ENCODE data around the gene LGALS7B.

LGALS7B gene

GRCh38 chr19:38837656-38838121 lies 48.7 kb downstream of the LGALS7B start:
- Histone ChIP-seq H3K9me3 (replicated peaks; ENCODE audit: insufficient read depth, low read length) (no peaks in the 10 kb centered on the region), H3F3A (ENCODE audit: insufficient read depth, low read length) (peaks cover 34% of the 10 kb centered on the region)

DNA sequence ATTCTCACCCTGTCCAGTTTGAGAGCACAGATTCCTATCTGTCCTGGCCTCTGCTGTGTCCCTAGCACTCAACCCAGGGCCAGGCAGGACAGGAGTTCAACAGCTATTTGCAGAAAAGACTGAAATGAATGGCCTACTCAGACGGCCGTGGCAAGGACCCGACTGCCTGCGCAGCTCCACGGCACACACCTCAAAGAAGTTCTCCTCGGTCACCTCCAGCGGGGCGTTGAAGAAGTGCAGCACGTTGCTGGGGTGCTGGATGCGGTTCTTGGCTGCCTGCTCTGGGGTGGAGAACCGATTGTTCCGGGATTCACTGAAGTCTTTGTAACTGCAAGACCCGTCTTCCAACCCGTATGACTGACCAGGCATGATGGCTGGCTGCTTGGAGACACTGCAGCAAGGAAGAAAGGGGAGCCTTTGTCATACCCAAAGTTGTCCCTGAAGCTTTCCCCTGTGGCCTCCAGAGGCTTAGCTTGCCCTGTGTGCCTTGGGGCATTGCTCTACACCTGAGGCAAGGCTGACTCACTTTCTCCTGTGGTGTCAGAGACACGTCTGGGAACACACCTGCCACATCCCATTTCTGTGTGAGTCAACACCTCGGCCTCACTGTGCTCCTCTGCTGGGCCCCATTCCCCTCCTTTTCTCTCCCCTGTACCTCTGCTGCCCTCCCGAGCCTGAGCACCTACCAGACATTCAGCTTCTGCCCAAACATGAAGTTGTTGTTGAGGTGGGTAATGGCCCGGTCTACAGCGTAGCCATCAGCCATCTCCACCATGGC lies 49.4 kb downstream of the LGALS7B start:
- DNase-seq: no peak
- Histone ChIP-seq H3K4me2 (ENCODE audit: low read depth, low read length) (no peak overlapping the region), H3K9me2 (replicated peaks; ENCODE audit: insufficient read depth, low read length) (no peaks in the 10 kb centered on the region), H4K20me1 (ENCODE audit: insufficient read depth, low read length) (peaks cover under 1% of the 10 kb centered on the region; the same call in 1 of the 2 replicates), H3K27me3 (replicated peaks; ENCODE audit: insufficient read depth, low read length) (no peaks in the 10 kb centered on the region), H2AFZ (ENCODE audit: low read length) (no peak overlapping the region), H3K36me3 (replicated peaks; ENCODE audit: insufficient read depth, low read length) (peaks cover 39% of the 10 kb centered on the region), H3K4me3 (ENCODE audit: low read length) (no peak overlapping the region), H3K4me1 (ENCODE audit: low read length) (no peaks in the 10 kb centered on the region), H3F3A (ENCODE audit: insufficient read depth, low read length) (peaks cover 39% of the 10 kb centered on the region), H3K79me2 (ENCODE audit: low read length) (peaks cover 25% of the 10 kb centered on the region), H3K9me3 (replicated peaks; ENCODE audit: insufficient read depth, low read length) (no peaks in the 10 kb centered on the region), H3K9ac (ENCODE audit: low read length) (no peak overlapping the region), H3K27ac (ENCODE audit: low read length) (no peak overlapping the region)
- TF ChIP-seq, protein P1, sequence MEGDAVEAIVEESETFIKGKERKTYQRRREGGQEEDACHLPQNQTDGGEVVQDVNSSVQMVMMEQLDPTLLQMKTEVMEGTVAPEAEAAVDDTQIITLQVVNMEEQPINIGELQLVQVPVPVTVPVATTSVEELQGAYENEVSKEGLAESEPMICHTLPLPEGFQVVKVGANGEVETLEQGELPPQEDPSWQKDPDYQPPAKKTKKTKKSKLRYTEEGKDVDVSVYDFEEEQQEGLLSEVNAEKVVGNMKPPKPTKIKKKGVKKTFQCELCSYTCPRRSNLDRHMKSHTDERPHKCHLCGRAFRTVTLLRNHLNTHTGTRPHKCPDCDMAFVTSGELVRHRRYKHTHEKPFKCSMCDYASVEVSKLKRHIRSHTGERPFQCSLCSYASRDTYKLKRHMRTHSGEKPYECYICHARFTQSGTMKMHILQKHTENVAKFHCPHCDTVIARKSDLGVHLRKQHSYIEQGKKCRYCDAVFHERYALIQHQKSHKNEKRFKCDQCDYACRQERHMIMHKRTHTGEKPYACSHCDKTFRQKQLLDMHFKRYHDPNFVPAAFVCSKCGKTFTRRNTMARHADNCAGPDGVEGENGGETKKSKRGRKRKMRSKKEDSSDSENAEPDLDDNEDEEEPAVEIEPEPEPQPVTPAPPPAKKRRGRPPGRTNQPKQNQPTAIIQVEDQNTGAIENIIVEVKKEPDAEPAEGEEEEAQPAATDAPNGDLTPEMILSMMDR (IDR thresholded peaks at IDR 0.05; ENCODE audit: low read length): no peak
- TF ChIP-seq EZH2 (optimal IDR thresholded peaks at IDR 0.05; ENCODE audit: low read depth, low read length): no peak
- TF ChIP-seq EZH2phosphoT487 (IDR thresholded peaks at IDR 0.05; ENCODE audit: low read length): no peak

More at GRCh38 chr19:38837656-38838121, 48.7 kb downstream of the LGALS7B start:
- Histone ChIP-seq H3K27ac (ENCODE audit: low read length) (no peak overlapping the region), H3K36me3 (replicated peaks; ENCODE audit: insufficient read depth, low read length) (peaks cover 32% of the 10 kb centered on the region), H3K4me3 (ENCODE audit: low read length) (no peak overlapping the region), H3K79me2 (ENCODE audit: low read length) (peaks cover 18% of the 10 kb centered on the region), H3K4me2 (ENCODE audit: low read depth, low read length) (no peak overlapping the region), H3K9ac (ENCODE audit: low read length) (no peak overlapping the region), H2AFZ (ENCODE audit: low read length) (no peak overlapping the region), H3K9me2 (replicated peaks; ENCODE audit: insufficient read depth, low read length) (no peaks in the 10 kb centered on the region), H4K20me1 (ENCODE audit: insufficient read depth, low read length) (no peaks in the 10 kb centered on the region), H3K27me3 (replicated peaks; ENCODE audit: insufficient read depth, low read length) (no peaks in the 10 kb centered on the region), H3K4me1 (ENCODE audit: low read length) (no peaks in the 10 kb centered on the region)
- TF ChIP-seq EZH2phosphoT487 (IDR thresholded peaks at IDR 0.05; ENCODE audit: low read length) (no peak), EZH2 (optimal IDR thresholded peaks at IDR 0.05; ENCODE audit: low read depth, low read length) (no peak)
- TF ChIP-seq, protein P1 (IDR thresholded peaks at IDR 0.05; ENCODE audit: low read length): no peak
- no peak for DNase-seq

GRCh38 chr19:38838986-38839761 lies 50.2 kb downstream of the LGALS7B start:
- Histone ChIP-seq H3K4me3 (ENCODE audit: low read length) (no peak overlapping the region), H3K9ac (ENCODE audit: low read length) (no peak overlapping the region), H2AFZ (ENCODE audit: low read length) (no peak overlapping the region), H3F3A (ENCODE audit: insufficient read depth, low read length) (peaks cover 41% of the 10 kb centered on the region), H4K20me1 (ENCODE audit: insufficient read depth, low read length) (peaks cover 8% of the 10 kb centered on the region; the same call in 1 of the 2 replicates), H3K9me3 (replicated peaks; ENCODE audit: insufficient read depth, low read length) (no peaks in the 10 kb centered on the region), H3K9me2 (replicated peaks; ENCODE audit: insufficient read depth, low read length) (no peaks in the 10 kb centered on the region), H3K36me3 (replicated peaks; ENCODE audit: insufficient read depth, low read length) (peaks cover 44% of the 10 kb centered on the region), H3K27me3 (replicated peaks; ENCODE audit: insufficient read depth, low read length) (no peaks in the 10 kb centered on the region), H3K79me2 (ENCODE audit: low read length) (peaks cover 33% of the 10 kb centered on the region), H3K4me1 (ENCODE audit: low read length) (no peaks in the 10 kb centered on the region), H3K27ac (ENCODE audit: low read length) (no peak overlapping the region), H3K4me2 (ENCODE audit: low read depth, low read length) (no peak overlapping the region)
- no peak for DNase-seq
- TF ChIP-seq EZH2phosphoT487 (IDR thresholded peaks at IDR 0.05; ENCODE audit: low read length) (no peak), EZH2 (optimal IDR thresholded peaks at IDR 0.05; ENCODE audit: low read depth, low read length) (no peak)

Data from MM.1S (cell line).